NB4 (cell line): ENCODE measurements around the gene SLC6A6.

Experiments used
- DNase-seq: peaks from one replicate; pipeline ENCODE4 v3.0.0; 2010; ENCODE audit warnings: low read depth
- H3K4me3 ChIP-seq: one replicate; pipeline ENCODE4 v1.5.1; 2011; ENCODE audit warnings: mild to moderate bottlenecking, low read depth, low read length, moderate library complexity
- MYC ChIP-seq: IDR thresholded peaks from 2 replicates; pipeline ENCODE4 v1.6.1; 2011; ENCODE audit warnings: low read depth, low read length
- POLR2A ChIP-seq: IDR thresholded peaks from 2 replicates; pipeline ENCODE4 v1.6.1; 2011; ENCODE audit warnings: mild to moderate bottlenecking; ENCODE audit not compliant: insufficient read length; ENCODE audit errors: extremely low read depth
- TF ChIP-seq, protein P1 (sequence below): IDR thresholded peaks from 2 replicates; pipeline ENCODE4 v1.6.1; 2011; ENCODE audit warnings: low read depth, low read length
- TF ChIP-seq, protein P2 (sequence below): IDR thresholded peaks from one replicate; pipeline ENCODE4 v1.5.1; 2012; ENCODE audit warnings: low read depth, low read length

SLC6A6 gene

DNA sequence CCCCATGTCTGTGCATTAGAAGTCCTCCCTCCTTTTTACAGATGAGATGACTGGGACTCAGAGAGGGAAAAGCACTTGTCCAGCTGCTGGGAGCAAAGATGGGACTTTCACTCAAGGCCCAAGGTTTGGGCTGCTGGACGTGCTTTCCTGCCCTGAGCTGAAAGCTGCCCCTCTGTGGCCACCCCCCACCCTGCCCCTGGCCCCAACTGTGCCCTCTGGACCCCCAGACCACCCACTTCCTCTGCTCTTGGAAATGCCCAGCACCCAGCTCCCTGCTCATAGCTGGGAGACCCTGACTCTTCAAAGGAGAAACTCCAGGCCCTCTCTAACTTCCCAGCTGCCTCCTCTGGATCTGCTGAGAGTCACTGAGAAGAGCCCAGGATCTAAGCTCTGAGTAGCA lies 117.0 kb downstream of the SLC6A6 start:
- H3K4me3 ChIP-seq: no peak overlapping the region
- TF ChIP-seq MYC (no peak), POLR2A (no peak)
- TF ChIP-seq, protein P1, sequence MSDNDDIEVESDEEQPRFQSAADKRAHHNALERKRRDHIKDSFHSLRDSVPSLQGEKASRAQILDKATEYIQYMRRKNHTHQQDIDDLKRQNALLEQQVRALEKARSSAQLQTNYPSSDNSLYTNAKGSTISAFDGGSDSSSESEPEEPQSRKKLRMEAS: no peak
- TF ChIP-seq, protein P2, sequence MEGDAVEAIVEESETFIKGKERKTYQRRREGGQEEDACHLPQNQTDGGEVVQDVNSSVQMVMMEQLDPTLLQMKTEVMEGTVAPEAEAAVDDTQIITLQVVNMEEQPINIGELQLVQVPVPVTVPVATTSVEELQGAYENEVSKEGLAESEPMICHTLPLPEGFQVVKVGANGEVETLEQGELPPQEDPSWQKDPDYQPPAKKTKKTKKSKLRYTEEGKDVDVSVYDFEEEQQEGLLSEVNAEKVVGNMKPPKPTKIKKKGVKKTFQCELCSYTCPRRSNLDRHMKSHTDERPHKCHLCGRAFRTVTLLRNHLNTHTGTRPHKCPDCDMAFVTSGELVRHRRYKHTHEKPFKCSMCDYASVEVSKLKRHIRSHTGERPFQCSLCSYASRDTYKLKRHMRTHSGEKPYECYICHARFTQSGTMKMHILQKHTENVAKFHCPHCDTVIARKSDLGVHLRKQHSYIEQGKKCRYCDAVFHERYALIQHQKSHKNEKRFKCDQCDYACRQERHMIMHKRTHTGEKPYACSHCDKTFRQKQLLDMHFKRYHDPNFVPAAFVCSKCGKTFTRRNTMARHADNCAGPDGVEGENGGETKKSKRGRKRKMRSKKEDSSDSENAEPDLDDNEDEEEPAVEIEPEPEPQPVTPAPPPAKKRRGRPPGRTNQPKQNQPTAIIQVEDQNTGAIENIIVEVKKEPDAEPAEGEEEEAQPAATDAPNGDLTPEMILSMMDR: no peak
- DNase-seq: no peak

DNA sequence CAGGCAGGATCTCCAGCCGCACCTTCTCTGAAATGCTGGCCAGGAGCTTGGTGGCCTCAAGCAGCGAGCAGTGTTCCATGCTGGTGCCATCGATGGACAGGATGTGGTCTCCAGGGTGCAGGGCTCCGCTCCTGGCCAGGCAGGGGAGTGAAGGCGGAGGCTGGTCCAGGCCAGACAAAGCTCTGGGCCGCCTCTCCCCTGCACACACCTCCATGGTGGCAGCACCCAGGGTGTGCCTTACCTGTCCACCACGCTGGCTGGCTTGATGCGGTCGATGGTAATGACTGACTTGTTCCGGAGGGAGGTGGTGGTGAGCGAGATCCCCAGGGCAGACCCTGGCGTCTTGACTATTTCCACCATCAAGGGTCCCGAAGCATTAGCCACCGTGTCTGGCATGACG lies 117.7 kb downstream of the SLC6A6 start:
- no peak for DNase-seq
- H3K4me3 ChIP-seq: no peak overlapping the region
- TF ChIP-seq MYC (no peak), POLR2A (no peak)
- TF ChIP-seq, protein P1: no peak
- TF ChIP-seq, protein P2: no peak

DNA sequence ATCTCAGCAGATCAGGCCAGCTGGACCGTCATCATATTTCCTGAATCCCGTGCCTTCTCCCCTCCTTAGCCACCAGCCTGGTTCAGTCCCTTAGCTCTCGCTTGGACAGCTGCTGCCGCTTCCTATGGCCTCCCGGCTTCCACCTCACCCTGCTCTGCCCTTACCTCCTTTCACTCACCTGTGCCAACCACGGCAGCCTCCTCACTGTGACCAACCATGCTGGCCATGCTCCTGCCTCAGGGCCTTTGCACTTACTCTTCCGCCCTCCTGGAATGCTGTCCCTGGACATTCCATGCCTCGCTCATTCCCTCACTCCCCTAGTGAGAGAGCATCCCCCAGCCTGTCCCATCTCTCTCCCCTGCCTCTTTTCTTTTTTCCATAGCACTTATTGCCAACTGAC lies 118.6 kb downstream of the SLC6A6 start:
- TF ChIP-seq, protein P1: no peak
- TF ChIP-seq, protein P2: no peak
- no peak for TF ChIP-seq POLR2A
- no peak for TF ChIP-seq MYC
- DNase-seq: no peak
- no peak overlapping the region for H3K4me3 ChIP-seq

DNA sequence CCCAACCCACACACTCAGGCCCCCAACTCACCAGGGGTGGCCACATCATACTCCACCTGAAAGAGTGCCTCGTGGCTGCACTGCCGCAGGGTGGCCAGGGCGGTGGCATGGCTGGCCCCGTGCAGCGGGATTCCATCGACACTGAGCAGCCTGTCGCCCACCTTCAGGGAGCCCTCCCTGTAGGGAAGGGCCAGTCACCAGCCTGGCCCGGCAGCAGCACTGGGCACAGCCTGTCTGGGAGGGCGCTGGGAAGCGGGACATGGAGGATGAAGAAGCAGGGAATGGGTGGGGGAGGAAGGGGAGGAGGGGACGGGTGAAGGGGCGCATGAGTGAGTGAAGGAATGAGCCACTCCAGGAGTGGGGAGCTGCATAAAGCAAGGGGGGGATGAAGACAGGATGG lies 119.2 kb downstream of the SLC6A6 start:
- no peak overlapping the region for H3K4me3 ChIP-seq
- TF ChIP-seq POLR2A (no peak), MYC (no peak)
- TF ChIP-seq, protein P2: no peak
- TF ChIP-seq, protein P1: no peak

DNA sequence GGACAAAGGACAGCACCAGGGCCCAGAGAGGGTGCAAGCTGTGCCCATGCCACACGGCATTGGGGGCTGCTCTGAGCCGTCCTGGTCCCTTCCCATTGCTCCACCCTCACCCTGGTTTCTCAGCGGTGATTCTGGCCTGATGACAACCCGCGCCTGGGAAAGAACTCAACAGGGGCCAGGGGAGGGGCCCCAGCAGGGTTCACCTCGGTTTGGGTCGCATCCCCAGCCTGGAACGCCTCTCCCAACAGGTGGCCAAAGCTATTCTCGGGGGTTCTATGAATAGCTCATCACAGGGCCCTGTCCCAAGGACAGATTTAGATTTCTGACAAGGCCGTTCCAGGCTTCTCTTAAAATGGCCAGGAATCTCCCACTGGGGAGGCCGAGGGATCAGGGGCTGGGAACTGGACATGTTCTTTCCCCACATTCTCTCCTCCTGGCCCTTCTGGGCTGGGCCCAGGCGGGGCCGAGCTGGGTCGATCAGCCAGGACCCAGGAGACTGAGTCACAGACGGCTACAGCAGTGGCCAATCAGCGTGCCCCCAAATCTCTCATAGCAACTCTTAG lies 119.8 kb downstream of the SLC6A6 start:
- TF ChIP-seq, protein P1: no peak
- TF ChIP-seq, protein P2: no peak
- TF ChIP-seq MYC (no peak), POLR2A (no peak)
- H3K4me3 ChIP-seq: no peak overlapping the region
- DNase-seq: no peak

More for the DNA sequence above, 119.2 kb downstream of the SLC6A6 start:
- DNase-seq: no peak

DNA sequence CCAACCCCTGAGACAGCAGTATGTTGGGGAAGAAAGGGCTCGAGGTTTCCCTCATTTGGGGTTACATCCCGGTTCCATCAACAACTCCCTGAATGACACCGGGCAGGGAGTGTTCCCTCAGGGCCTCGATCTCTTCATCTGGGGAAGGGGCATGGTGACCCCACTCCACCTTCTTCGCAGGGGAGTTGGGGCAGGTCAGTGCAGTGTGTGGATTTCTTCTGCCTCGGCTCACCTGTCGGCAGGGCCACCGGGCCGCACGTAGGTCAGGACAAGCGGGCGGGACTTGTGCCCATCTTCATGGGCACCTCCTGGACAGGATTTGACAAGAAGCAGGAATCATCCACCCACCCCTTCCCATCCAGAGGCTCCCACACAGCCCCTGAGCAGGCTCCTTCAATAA lies 120.4 kb downstream of the SLC6A6 start:
- no peak overlapping the region for H3K4me3 ChIP-seq
- DNase-seq: no peak
- TF ChIP-seq, protein P1: no peak
- TF ChIP-seq, protein P2: no peak
